ENCODE data around the gene DPY19L3.

Gene DPY19L3

DNA sequence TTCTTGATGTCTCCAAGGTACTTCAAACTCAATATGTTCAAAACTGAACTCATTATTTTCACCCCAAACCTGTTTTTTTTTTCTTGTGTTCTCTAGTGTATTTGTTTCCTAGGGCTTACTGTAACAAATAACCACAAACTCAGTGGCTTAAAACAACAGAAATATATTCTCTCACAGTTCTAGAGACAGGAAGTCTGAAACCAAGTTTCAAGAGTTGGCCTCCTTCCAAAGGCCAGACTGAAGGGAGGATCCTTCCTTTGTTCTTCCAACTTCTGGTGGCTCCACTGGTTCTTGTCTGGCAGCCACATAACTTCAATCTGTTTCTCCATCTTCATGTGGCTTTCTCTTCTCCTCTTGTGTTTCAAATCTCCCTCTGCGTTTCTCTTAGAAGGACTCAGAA is 113.5 kb downstream of the DPY19L3 start:
- no peak for DNase-seq (ENCODE audit: low spot score)

DNA sequence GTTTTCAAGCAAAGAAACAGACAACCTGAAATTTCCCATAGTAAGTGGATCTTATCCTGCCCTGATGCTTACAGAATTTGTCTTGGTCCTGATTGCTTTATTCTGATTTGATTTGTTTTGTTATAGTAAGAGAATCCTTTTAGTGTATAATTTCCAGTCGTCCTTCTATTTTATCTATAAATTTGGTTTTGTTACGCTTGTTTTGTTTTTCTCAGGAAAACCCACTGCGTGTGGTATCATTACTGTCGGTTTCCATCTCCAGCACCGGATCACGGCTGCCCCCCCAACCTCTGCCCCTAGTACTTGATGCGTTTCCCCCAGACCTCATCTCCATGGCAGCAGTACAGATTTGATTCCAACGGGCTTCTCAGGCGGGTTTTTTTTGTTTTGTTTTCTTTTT is 117.4 kb downstream of the DPY19L3 start:
- DNase-seq (ENCODE audit: low spot score) = no peak

DNA sequence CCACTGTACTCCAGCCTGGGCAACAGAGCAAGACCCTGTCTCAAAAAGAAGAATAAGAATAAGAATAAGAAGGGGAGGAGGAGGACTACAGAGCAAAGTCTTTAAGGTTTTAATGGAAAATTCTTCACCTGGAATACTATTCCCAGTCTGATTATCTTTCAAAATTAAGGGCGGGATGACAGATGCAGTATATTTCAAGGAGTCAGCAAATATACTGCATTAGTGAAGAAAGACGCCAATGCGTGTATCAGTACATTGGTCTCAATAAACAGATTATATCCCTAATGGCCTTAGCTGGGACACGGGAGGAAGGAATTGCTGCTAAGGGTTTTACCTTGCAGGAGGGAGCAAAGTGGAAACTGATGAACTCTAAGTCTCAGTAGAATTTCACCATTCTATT is 121.3 kb downstream of the DPY19L3 start:
- DNase-seq (ENCODE audit: low spot score) = no peak

DNA sequence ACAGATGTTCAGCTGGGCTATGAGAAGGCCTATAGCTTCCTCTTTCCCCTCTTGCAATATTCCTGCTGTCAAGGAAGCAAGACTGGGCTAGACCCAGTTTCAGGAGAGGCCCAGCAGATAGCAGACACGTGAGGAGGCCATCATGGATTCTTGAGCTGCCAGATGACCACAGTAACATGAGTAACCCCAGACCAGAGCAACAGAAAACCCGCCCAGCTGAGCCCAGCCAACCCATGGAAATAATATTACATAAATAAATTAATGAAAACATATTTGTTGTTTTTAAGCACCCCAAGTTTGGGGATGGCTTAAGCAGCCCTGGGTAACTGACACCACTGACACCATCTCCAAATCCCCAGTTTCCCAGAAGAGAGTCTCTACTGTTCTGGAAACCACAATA is 125.2 kb downstream of the DPY19L3 start:
- DNase-seq (ENCODE audit: low spot score) = no peak

DNA sequence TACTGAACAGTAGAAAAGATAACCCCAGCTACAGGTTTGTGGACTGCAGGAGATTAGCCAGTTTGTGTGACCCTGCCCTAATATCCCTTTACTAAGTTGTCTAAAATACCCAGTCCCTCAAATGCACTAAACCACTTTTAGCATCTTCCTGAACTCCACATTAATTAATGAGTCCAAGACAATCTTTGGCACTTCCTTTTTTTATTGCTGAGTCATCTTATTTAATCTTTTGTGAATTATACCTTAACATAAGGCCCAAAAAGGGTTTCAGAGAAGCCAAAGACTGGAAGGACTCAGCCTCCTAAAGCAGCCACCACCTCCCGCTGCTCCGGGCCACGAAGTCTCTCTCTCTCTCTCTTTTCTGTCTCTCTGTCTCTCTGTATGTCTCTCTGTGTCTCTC is 126.7 kb downstream of the DPY19L3 start:
- no peak for DNase-seq (ENCODE audit: low spot score)
